ENCODE results near the gene GTF2F2.

Gene GTF2F2

GRCh38 chr13:45256254-45256653, 135.9 kb downstream of the GTF2F2 start:
- no peak overlapping the region for H3K4me2 ChIP-seq (ENCODE audit: low read length)
- TF ChIP-seq EZH2 (IDR thresholded peaks at IDR 0.05; ENCODE audit: borderline replicate concordance, low read length) (no peak), CTCF (IDR thresholded peaks at IDR 0.05; ENCODE audit: low read length) (no peak)
- no peak overlapping the region for H3K9ac ChIP-seq (ENCODE audit: low read length)
- no peaks in the 10 kb centered on the region for H3K4me1 ChIP-seq (ENCODE audit: insufficient read depth, low read length, severe bottlenecking)
- no peaks in the 10 kb centered on the region for H3K9me3 ChIP-seq (ENCODE audit: low read length)
- no peak overlapping the region for H3K4me3 ChIP-seq (ENCODE audit: low read depth, low read length, poor library complexity, severe bottlenecking)
- no peak overlapping the region for H3K27ac ChIP-seq (ENCODE audit: low read depth, low read length, poor library complexity, severe bottlenecking)
- H4K20me1 ChIP-seq (ENCODE audit: insufficient read depth, low read length) = no peaks in the 10 kb centered on the region
- no peaks in the 10 kb centered on the region for H3F3A ChIP-seq (ENCODE audit: insufficient read depth, low read length)
- no peaks in the 10 kb centered on the region for H3K9me2 ChIP-seq (ENCODE audit: low read depth, low read length)
- H2AFZ ChIP-seq (ENCODE audit: low read length) = no peak overlapping the region
- H3K36me3 ChIP-seq (ENCODE audit: insufficient read depth, low read length) = 0 out of 2 replicates have a peak, but pooled peaks cover 5% of the 10 kb centered on the region
- H3K27me3 ChIP-seq (ENCODE audit: insufficient read depth, low read length) = no peaks in the 10 kb centered on the region
- no peaks in the 10 kb centered on the region for H3K79me2 ChIP-seq (ENCODE audit: insufficient read depth, low read length)

GRCh38 chr13:45257638-45258333, 137.5 kb downstream of the GTF2F2 start:
- Histone ChIP-seq H2AFZ (ENCODE audit: low read length) (no peak overlapping the region), H4K20me1 (ENCODE audit: insufficient read depth, low read length) (no peaks in the 10 kb centered on the region), H3K4me2 (ENCODE audit: low read length) (no peak overlapping the region), H3K9me3 (ENCODE audit: low read length) (no peaks in the 10 kb centered on the region), H3K27ac (ENCODE audit: low read depth, low read length, poor library complexity, severe bottlenecking) (no peak overlapping the region), H3K79me2 (ENCODE audit: insufficient read depth, low read length) (no peaks in the 10 kb centered on the region), H3K9me2 (ENCODE audit: low read depth, low read length) (no peaks in the 10 kb centered on the region), H3K4me3 (ENCODE audit: low read depth, low read length, poor library complexity, severe bottlenecking) (no peak overlapping the region), H3K27me3 (ENCODE audit: insufficient read depth, low read length) (no peaks in the 10 kb centered on the region), H3K36me3 (ENCODE audit: insufficient read depth, low read length) (0 out of 2 replicates have a peak, but pooled peaks cover 5% of the 10 kb centered on the region), H3F3A (ENCODE audit: insufficient read depth, low read length) (no peaks in the 10 kb centered on the region), H3K9ac (ENCODE audit: low read length) (no peak overlapping the region), H3K4me1 (ENCODE audit: insufficient read depth, low read length, severe bottlenecking) (no peaks in the 10 kb centered on the region)
- no peak for TF ChIP-seq EZH2 (IDR thresholded peaks at IDR 0.05; ENCODE audit: borderline replicate concordance, low read length)
- TF ChIP-seq CTCF (IDR thresholded peaks at IDR 0.05; ENCODE audit: low read length) = no peak

- Histone ChIP-seq H2AFZ (ENCODE audit: low read length) (no peak overlapping the region), H3K79me2 (ENCODE audit: insufficient read depth, low read length) (no peaks in the 10 kb centered on the region), H3K9me2 (ENCODE audit: low read depth, low read length) (no peaks in the 10 kb centered on the region), H3K4me2 (ENCODE audit: low read length) (no peak overlapping the region), H3F3A (ENCODE audit: insufficient read depth, low read length) (no peaks in the 10 kb centered on the region), H3K4me3 (ENCODE audit: low read depth, low read length, poor library complexity, severe bottlenecking) (no peak overlapping the region), H3K9me3 (ENCODE audit: low read length) (no peaks in the 10 kb centered on the region), H3K36me3 (ENCODE audit: insufficient read depth, low read length) (0 out of 2 replicates have a peak, but pooled peaks cover 4% of the 10 kb centered on the region), H3K4me1 (ENCODE audit: insufficient read depth, low read length, severe bottlenecking) (no peaks in the 10 kb centered on the region), H3K27ac (ENCODE audit: low read depth, low read length, poor library complexity, severe bottlenecking) (no peak overlapping the region), H4K20me1 (ENCODE audit: insufficient read depth, low read length) (no peaks in the 10 kb centered on the region), H3K27me3 (ENCODE audit: insufficient read depth, low read length) (no peaks in the 10 kb centered on the region), H3K9ac (ENCODE audit: low read length) (no peak overlapping the region)
- TF ChIP-seq CTCF (IDR thresholded peaks at IDR 0.05; ENCODE audit: low read length) (no peak), EZH2 (IDR thresholded peaks at IDR 0.05; ENCODE audit: borderline replicate concordance, low read length) (no peak)
Measured at GRCh38 chr13:45258334-45258675, 138.0 kb downstream of the GTF2F2 start.

Measured in OCI-LY1 (cell line).